Activated CD8-positive, alpha-beta T cell treated with anti-CD3 and anti-CD28 coated beads for 36 hours (primary cell): Measurements from ENCODE around the gene DCAF5. TPM values are rescaled to one million over a fixed set of nuclear protein-coding genes. Genes with fewer than 3 reads are reported as not detected.

Experiments
- ATAC-seq: fragments of 200-7000 bp; cut with Tn5 transposase; one replicate; pipeline ENCODE4 v1.10.0; 2021; ENCODE audit warnings: mild to moderate bottlenecking, moderate library complexity
- CTCF ChIA-PET: fragments of 350-600 bp; sonication (Branson Sonifier 250); formaldehyde crosslinking; loops from one replicate; lab custom pipeline; 2021; ENCODE audit warnings: antibody characterized with exemption; lab: Charles Lee
- POLR2A ChIA-PET: fragments of 350-600 bp; sonication (Branson Sonifier 250); formaldehyde crosslinking; loops from one replicate; lab custom pipeline; 2021; ENCODE audit warnings: antibody characterized with exemption; lab: Charles Lee
- DNase-seq: peaks from one replicate; pipeline ENCODE4 v3.0.0-alpha.2; 2020
- H3K27ac Mint-ChIP-seq: one replicate; pipeline ENCODE4 v1.8.0; 2021; ENCODE audit warnings: mild to moderate bottlenecking, mixed read lengths
- H3K27me3 Mint-ChIP-seq: one replicate; pipeline ENCODE4 v1.8.0; 2021; ENCODE audit warnings: mixed read lengths
- H3K36me3 Mint-ChIP-seq: one replicate; pipeline ENCODE4 v1.8.0; 2021; ENCODE audit warnings: low read depth, mixed read lengths
- H3K4me1 Mint-ChIP-seq: one replicate; pipeline ENCODE4 v1.8.0; 2021; ENCODE audit warnings: low read depth, mixed read lengths
- H3K4me3 Mint-ChIP-seq: one replicate; pipeline ENCODE4 v1.8.0; 2021; ENCODE audit warnings: mild to moderate bottlenecking, moderate library complexity, mixed read lengths
- H3K9me3 Mint-ChIP-seq: one replicate; pipeline ENCODE4 v1.8.0; 2021; ENCODE audit warnings: mixed read lengths
- intact Hi-C: fragments of 100-400 bp; cut with micrococcal nuclease; formaldehyde crosslinking; loops from one replicate; pipeline ENCODE4 v1.10.0; 2022
- total RNA-seq, 2 experiments: library from RNA; stranded (reverse); gene quantifications; one replicate each; pipeline ENCODE4 v1.2.3, GENCODE V29; 2021
- TF ChIP-seq, protein P1 (sequence below): fragments of 200-600 bp; IDR thresholded peaks from one replicate; pipeline ENCODE4 v1.8.0; 2022; ENCODE audit warnings: antibody characterized with exemption, mild to moderate bottlenecking

DCAF5 gene
- total RNA-seq, 2 experiments from 2014 or later = 34.3 to 36.5 TPM

GRCh38 chr14:69014829-69015259 is 138.1 kb downstream of the DCAF5 start:
- Mint-ChIP-seq H3K27ac (no peak overlapping the region), H3K4me1 (peaks cover 3% of the 10 kb centered on the region), H3K36me3 (no peaks in the 10 kb centered on the region), H3K27me3 (no peaks in the 10 kb centered on the region), H3K4me3 (no peak overlapping the region), H3K9me3 (no peaks in the 10 kb centered on the region)
- intact Hi-C loops = no loop called here
- POLR2A ChIA-PET = interaction anchor here (0.6 kb wide), 1 partner anchor 62 kb away, joined by 3 read pairs; no protein-coding TSS in a partner anchor
- ATAC-seq = no peak
- TF ChIP-seq, protein P1, sequence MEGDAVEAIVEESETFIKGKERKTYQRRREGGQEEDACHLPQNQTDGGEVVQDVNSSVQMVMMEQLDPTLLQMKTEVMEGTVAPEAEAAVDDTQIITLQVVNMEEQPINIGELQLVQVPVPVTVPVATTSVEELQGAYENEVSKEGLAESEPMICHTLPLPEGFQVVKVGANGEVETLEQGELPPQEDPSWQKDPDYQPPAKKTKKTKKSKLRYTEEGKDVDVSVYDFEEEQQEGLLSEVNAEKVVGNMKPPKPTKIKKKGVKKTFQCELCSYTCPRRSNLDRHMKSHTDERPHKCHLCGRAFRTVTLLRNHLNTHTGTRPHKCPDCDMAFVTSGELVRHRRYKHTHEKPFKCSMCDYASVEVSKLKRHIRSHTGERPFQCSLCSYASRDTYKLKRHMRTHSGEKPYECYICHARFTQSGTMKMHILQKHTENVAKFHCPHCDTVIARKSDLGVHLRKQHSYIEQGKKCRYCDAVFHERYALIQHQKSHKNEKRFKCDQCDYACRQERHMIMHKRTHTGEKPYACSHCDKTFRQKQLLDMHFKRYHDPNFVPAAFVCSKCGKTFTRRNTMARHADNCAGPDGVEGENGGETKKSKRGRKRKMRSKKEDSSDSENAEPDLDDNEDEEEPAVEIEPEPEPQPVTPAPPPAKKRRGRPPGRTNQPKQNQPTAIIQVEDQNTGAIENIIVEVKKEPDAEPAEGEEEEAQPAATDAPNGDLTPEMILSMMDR = no peak
- CTCF ChIA-PET = interaction anchor here (0.8 kb wide), 1 partner anchor 104 kb away, joined by 4 read pairs; no protein-coding TSS in a partner anchor
- no peak for DNase-seq

DNA sequence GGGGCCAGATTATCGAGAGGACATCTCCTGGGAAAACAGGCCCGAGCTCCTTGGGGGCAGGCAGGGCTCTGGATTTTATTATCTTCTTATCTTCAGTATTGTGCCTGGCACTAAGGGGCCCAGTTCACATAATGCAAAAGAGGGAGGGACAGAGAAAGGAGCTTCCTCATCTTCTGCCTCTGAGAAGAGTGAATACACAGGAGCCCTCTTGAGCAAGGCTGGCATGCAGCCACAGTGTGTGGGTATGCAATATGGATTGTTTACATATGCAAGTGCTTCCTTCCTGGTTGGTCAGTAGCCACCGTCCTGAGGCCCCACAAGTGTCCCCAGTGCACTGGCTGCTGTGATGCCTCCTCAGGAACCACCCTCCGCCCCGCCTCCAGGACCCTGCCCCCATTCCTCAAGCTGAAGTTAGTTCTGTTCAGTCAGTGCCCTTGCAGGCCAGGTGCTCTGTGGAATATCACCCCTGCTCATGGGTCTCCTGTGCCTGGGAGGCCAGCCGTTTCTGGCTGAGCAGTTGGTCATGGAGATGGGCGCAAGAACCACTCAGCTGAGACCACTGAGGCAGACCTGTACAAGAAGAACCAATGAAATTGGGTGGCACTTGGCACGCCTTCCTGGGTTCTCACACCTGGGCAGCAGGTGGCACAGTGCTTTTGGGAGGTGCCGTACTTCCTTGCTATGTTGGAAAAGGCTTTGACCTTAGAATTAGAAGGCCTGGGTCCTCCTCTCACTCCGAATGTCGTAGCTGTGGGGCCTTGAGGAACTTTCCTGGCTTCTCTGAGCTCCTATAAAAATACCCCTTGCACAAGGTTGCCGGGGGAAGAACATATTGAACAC is 138.8 kb downstream of the DCAF5 start:
- ChIA-PET POLR2A (no interaction called here), CTCF (interaction anchor here (0.8 to 2.6 kb wide), 4 partner anchors 12 to 103 kb away, joined by 3 to 8 read pairs (median 4); no protein-coding TSS in a partner anchor)
- no peak for ATAC-seq

GRCh38 chr14:69012256-69012953 is 140.5 kb downstream of the DCAF5 start:
- Mint-ChIP-seq H3K9me3 (no peaks in the 10 kb centered on the region), H3K36me3 (no peaks in the 10 kb centered on the region), H3K4me1 (peaks cover 3% of the 10 kb centered on the region), H3K27ac (no peak overlapping the region), H3K27me3 (no peaks in the 10 kb centered on the region), H3K4me3 (no peak overlapping the region)
- POLR2A ChIA-PET = no interaction called here
- intact Hi-C loops = no loop called here
- DNase-seq (no peak), ATAC-seq (no peak)
- TF ChIP-seq, protein P1 = no peak
- CTCF ChIA-PET = interaction anchor here (0.9 to 2.6 kb wide), 5 partner anchors 10 to 101 kb away, joined by 3 to 8 read pairs (median 3); no protein-coding TSS in a partner anchor

More for the DNA sequence above, 138.8 kb downstream of the DCAF5 start:
- no peaks in the 10 kb centered on the region for H3K27me3 Mint-ChIP-seq
- H3K27ac Mint-ChIP-seq = no peak overlapping the region
- H3K4me1 Mint-ChIP-seq = peaks cover 3% of the 10 kb centered on the region
- intact Hi-C loops = no loop called here
- no peak overlapping the region for H3K4me3 Mint-ChIP-seq
- no peak for DNase-seq
- H3K9me3 Mint-ChIP-seq = no peaks in the 10 kb centered on the region
- no peaks in the 10 kb centered on the region for H3K36me3 Mint-ChIP-seq
- TF ChIP-seq, protein P1 = no peak

GRCh38 chr14:69010648-69011047 is 142.3 kb downstream of the DCAF5 start:
- no peaks in the 10 kb centered on the region for H3K9me3 Mint-ChIP-seq
- no peaks in the 10 kb centered on the region for H3K27me3 Mint-ChIP-seq
- no peak overlapping the region for H3K4me3 Mint-ChIP-seq
- ATAC-seq = peak; percentile 67
- TF ChIP-seq, protein P1 = no peak
- peaks cover 3% of the 10 kb centered on the region for H3K4me1 Mint-ChIP-seq
- no peaks in the 10 kb centered on the region for H3K36me3 Mint-ChIP-seq
- POLR2A ChIA-PET = interaction anchor here (1.3 kb wide), 1 partner anchor 16 kb away, joined by 4 read pairs; no protein-coding TSS in a partner anchor
- DNase-seq = peak; percentile 29
- H3K27ac Mint-ChIP-seq = no peak overlapping the region
- CTCF ChIA-PET = interaction anchor here (2.1 kb wide), 1 partner anchor 46 kb away, joined by 7 read pairs; no protein-coding TSS in a partner anchor
- intact Hi-C loops = no loop called here
